ENCODE results near the gene FRMD4A.

FRMD4A gene

DNA sequence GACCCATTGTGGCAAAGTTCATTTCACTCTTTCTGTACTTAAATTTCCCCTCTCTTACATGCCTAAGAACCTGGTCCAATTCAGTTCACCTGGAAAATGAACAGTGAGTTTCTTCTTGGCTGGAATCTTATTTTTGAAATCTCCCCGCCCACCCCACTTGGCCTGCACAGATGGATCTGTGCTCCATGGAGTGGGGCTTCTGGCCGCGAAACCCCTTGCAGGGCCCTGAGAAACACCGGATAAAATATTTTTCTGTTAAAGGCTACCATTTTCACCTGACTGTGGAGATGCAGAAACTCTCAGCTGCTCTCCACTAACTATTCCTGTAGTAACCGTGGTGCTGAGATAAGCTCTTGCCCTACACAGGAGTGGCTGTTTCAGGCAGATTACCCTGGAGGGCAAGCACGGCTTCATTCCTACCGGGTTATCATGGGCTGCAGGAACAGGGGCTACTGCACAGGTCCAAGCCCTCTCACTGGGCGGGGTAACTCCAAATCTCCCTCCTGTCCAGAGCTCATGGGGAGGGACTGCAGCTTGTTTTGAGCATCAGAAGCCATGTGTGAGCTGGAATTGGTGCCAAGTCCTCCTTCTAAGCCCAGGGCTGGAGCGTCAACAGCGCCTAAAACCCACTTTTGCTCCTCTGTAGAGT lies 625.1 kb downstream of the FRMD4A start:
- H3K27ac ChIP-seq, result no peak overlapping the region
- no peak for TF ChIP-seq ZFX (IDR thresholded peaks at IDR 0.05; ENCODE audit: borderline replicate concordance)
- TF ChIP-seq, protein P1, sequence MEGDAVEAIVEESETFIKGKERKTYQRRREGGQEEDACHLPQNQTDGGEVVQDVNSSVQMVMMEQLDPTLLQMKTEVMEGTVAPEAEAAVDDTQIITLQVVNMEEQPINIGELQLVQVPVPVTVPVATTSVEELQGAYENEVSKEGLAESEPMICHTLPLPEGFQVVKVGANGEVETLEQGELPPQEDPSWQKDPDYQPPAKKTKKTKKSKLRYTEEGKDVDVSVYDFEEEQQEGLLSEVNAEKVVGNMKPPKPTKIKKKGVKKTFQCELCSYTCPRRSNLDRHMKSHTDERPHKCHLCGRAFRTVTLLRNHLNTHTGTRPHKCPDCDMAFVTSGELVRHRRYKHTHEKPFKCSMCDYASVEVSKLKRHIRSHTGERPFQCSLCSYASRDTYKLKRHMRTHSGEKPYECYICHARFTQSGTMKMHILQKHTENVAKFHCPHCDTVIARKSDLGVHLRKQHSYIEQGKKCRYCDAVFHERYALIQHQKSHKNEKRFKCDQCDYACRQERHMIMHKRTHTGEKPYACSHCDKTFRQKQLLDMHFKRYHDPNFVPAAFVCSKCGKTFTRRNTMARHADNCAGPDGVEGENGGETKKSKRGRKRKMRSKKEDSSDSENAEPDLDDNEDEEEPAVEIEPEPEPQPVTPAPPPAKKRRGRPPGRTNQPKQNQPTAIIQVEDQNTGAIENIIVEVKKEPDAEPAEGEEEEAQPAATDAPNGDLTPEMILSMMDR (IDR thresholded peaks at IDR 0.05), result no peak

DNA sequence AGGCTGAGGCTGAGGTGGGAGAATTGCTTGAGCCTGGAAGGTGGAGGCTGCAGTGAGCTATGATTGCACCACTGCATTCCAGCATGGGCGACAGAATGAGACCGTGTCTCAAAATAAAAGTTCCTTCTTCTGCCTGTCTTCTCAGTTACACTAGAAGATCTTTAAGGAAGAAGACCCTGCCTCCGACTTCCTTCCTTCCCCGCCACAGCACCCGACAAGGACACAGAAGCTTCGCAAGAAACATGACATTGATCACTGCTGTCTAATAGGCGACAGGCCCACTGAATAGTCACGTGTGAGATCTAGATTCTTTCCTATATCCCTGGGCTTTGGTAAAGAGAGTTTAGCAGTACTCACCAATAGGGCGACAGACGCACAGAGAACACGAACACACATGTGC lies 625.8 kb downstream of the FRMD4A start:
- no peak overlapping the region for H3K27ac ChIP-seq
- TF ChIP-seq, protein P1 (IDR thresholded peaks at IDR 0.05), result no peak
- no peak for TF ChIP-seq ZFX (IDR thresholded peaks at IDR 0.05; ENCODE audit: borderline replicate concordance)

DNA sequence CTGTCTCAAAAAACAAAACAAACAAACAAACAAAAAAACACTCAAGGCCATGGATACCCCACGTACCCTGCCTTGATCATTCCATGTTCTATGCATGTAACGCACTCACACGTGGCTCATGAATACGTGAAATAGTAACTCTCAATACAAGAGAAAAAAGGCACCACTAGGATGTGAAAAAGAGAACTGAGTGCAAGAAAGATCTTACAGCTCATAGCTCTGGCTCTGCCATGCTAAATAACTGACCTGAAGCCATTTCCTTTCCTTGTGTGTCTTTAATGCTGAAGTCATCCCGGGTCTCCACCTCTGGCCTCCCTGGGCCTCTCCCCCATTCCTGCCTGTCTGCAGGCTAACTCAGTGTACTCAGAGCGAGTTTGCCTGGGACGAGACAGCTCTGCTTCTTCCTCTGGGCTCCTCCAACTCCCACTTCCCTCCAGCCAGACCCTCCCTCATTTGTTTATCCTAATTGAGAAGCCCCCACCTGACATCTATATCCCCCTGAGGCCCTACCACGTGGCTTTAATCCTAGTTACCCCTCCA lies 626.7 kb downstream of the FRMD4A start:
- H3K27ac ChIP-seq, result no peak overlapping the region
- TF ChIP-seq ZFX (IDR thresholded peaks at IDR 0.05; ENCODE audit: borderline replicate concordance), result no peak
- TF ChIP-seq, protein P1 (IDR thresholded peaks at IDR 0.05), result no peak

DNA sequence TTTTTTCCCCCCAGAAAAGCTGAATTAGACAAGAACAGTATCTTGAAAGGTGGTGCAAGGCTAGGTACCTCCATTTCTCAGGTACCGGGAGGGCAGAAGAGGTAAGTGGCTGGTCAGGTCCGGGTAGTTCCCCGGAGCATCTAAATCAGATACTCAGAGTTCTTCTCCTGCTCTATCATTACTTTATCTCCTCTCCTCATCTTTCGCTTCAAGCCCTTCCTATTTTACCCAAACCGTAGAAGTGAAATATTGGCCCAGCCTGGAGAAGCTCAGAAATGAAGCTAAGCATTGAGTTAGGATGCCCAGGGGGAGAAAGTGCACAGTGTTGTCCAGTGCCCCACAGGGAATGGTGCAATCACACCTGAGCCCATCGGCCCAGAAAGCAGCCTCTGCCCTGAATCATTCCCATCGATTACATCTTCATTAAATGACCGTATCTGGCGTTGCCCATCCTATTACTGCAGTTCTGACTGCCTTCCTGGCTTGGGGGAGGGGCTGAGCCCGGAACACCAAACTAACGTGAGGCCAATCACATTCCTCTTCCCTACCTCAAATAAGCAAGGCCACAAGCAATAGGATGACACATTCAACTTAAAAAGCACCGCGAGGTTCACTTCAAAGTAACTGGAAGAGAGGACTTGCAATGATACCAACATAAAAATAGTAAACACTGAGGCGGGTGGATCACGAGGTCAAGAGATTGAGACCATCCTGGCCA lies 627.5 kb downstream of the FRMD4A start:
- no peak overlapping the region for H3K27ac ChIP-seq
- no peak for TF ChIP-seq ZFX (IDR thresholded peaks at IDR 0.05; ENCODE audit: borderline replicate concordance)
- TF ChIP-seq, protein P1 (IDR thresholded peaks at IDR 0.05), result no peak

DNA sequence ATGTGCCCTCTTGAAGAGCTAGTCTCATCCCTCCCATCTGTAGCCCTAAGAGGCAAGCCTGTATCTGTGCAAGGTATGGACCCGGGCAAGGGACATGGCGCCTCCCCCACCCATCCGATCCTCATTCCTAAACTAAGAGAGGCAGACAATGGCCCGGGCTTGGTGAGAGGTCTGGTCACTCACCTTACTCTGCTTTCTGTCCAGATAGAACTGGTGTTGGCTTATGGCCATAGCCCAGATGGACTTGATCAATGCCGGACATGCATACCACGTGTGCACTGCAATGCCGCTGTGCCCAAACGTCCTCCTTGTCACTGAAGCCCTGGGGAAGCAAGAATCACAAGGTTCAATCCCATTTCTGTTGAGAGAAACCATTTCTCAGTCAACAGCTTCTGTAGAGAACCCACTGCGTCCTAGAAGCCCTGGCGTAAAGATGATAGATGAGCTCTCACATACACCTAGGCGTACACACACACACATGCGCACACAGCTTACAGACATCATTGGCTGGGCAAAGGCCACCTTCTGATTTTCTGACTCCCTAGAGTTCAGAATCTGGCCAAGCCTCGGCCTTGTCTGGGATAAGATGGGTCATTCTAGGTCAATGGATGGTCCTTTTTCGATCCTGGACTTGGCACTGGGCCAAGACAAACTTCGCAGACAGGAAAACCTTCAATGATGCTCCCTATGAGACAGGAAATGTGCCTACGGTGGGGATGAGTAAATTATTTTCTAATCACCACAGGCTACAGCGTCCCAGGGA lies 629.4 kb downstream of the FRMD4A start:
- no peak for TF ChIP-seq ZFX (IDR thresholded peaks at IDR 0.05; ENCODE audit: borderline replicate concordance)
- TF ChIP-seq, protein P1 (IDR thresholded peaks at IDR 0.05), result no peak
- no peak overlapping the region for H3K27ac ChIP-seq

DNA sequence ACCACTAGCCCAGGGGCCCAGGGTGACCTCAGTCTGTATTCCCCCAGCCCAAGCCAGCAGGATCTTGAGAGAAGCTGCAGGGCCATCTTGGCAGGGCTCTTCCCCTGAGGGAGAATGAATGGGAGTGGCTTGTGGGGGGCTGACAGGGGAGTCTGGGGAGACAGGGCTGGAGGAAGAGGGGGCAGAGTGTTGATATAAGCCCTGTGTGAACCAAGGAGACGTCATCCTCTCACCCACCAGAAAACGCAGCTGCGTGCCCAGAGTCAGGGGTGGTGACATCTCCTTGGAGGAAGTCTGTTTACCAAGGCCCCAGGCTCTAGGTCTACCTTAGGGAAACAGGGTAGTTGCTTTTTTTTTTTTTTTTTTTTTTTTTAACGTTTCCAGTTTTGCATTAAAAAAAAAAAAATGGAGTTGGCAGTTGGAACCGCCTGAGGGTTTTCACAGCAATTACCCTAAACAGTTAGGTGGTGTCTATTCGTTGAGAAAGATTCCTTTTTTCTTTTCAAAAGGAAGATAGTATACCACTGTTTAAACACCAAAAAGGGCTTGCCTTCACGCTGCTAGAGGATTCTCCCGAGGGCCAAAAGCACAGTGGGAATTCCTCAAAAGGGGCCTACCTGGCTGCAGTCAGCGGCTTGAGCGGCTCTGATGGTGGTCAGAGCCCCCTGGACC lies 630.1 kb downstream of the FRMD4A start:
- no peak overlapping the region for H3K27ac ChIP-seq
- no peak for TF ChIP-seq ZFX (IDR thresholded peaks at IDR 0.05; ENCODE audit: borderline replicate concordance)
- TF ChIP-seq, protein P1 (IDR thresholded peaks at IDR 0.05), result no peak
